ENCODE measurements around the gene ZNF385D.

ZNF385D gene

GRCh38 chr3:21750831-21751391, at the start of gene ZNF385D:
Gene ZNF385D (minus strand): TSS chr3:21751210. CDS start chr3:21750916, 294 bp downstream.
- no peak for DNase-seq
- no peaks in the 10 kb centered on the region for H4K20me1 ChIP-seq (ENCODE audit: insufficient read depth, low read length)
- no peak within 1 kb of the TSS for H3K4me3 ChIP-seq (ENCODE audit: low read depth in 1 of 2, low read length in 2 of 2)
- no peak for ATAC-seq (ENCODE audit: insufficient read depth, low read depth)
- H3K27me3 ChIP-seq (ENCODE audit: insufficient read depth, low read length, poor library complexity) = no peaks in the 10 kb centered on the region
- TF ChIP-seq EZH2 (IDR thresholded peaks at IDR 0.05; ENCODE audit: borderline replicate concordance, low read depth, low read length, severe bottlenecking) = no peak
- no peaks in the 10 kb centered on the region for H3K79me2 ChIP-seq (ENCODE audit: insufficient read depth, low read length)
- no peak within 1 kb of the TSS for H3K9ac ChIP-seq (ENCODE audit: low read depth, low read length)
- H3K9me3 ChIP-seq (ENCODE audit: insufficient read depth, low read length, severe bottlenecking) = no peaks in the 10 kb centered on the region
- H2AFZ ChIP-seq (ENCODE audit: low read depth, low read length) = no peak within 1 kb of the TSS
- H3K36me3 ChIP-seq (ENCODE audit: insufficient read depth, low read length) = no peaks in the 10 kb centered on the region
- H3K4me1 ChIP-seq (ENCODE audit: insufficient read depth, low read length) = no peaks in the 10 kb centered on the region
- no peak within 1 kb of the TSS for H3K27ac ChIP-seq (ENCODE audit: low read length)
- no peak within 1 kb of the TSS for H3K4me2 ChIP-seq (ENCODE audit: insufficient read depth, low read length)

- H3K4me1 ChIP-seq (ENCODE audit: insufficient read depth, low read length) = no peaks in the 10 kb centered on the region
- TF ChIP-seq CTCF (IDR thresholded peaks at IDR 0.05; ENCODE audit: borderline replicate concordance, extremely low read depth, low read length, poor library complexity, severe bottlenecking) (no peak), EZH2 (IDR thresholded peaks at IDR 0.05; ENCODE audit: borderline replicate concordance, low read depth, low read length, severe bottlenecking) (no peak)
- ATAC-seq (ENCODE audit: insufficient read depth, low read depth) = no peak
- H3K9me3 ChIP-seq (ENCODE audit: insufficient read depth, low read length, severe bottlenecking) = no peaks in the 10 kb centered on the region
- H3K4me3 ChIP-seq (ENCODE audit: low read depth in 1 of 2, low read length in 2 of 2) = no peak overlapping the region
- H3K27ac ChIP-seq (ENCODE audit: low read length) = no peak overlapping the region
- H2AFZ ChIP-seq (ENCODE audit: low read depth, low read length) = no peak overlapping the region
- no peak overlapping the region for H3K9ac ChIP-seq (ENCODE audit: low read depth, low read length)
- no peaks in the 10 kb centered on the region for H4K20me1 ChIP-seq (ENCODE audit: insufficient read depth, low read length)
- H3K36me3 ChIP-seq (ENCODE audit: insufficient read depth, low read length) = no peaks in the 10 kb centered on the region
- no peak overlapping the region for H3K4me2 ChIP-seq (ENCODE audit: insufficient read depth, low read length)
- H3K27me3 ChIP-seq (ENCODE audit: insufficient read depth, low read length, poor library complexity) = no peaks in the 10 kb centered on the region
- no peak for DNase-seq
- H3K79me2 ChIP-seq (ENCODE audit: insufficient read depth, low read length) = no peaks in the 10 kb centered on the region
Observed at GRCh38 chr3:21798356-21799088, 47.5 kb upstream of the ZNF385D start.

GRCh38 chr3:21795921-21796320, 44.9 kb upstream of the ZNF385D start:
- Histone ChIP-seq H3K4me2 (ENCODE audit: insufficient read depth, low read length) (no peak overlapping the region), H3K79me2 (ENCODE audit: insufficient read depth, low read length) (no peaks in the 10 kb centered on the region), H3K27me3 (ENCODE audit: insufficient read depth, low read length, poor library complexity) (no peaks in the 10 kb centered on the region), H2AFZ (ENCODE audit: low read depth, low read length) (no peak overlapping the region), H3K36me3 (ENCODE audit: insufficient read depth, low read length) (no peaks in the 10 kb centered on the region), H4K20me1 (ENCODE audit: insufficient read depth, low read length) (no peaks in the 10 kb centered on the region), H3K4me3 (ENCODE audit: low read depth in 1 of 2, low read length in 2 of 2) (no peak overlapping the region), H3K4me1 (ENCODE audit: insufficient read depth, low read length) (no peaks in the 10 kb centered on the region), H3K9me3 (ENCODE audit: insufficient read depth, low read length, severe bottlenecking) (no peaks in the 10 kb centered on the region), H3K9ac (ENCODE audit: low read depth, low read length) (no peak overlapping the region), H3K27ac (ENCODE audit: low read length) (no peak overlapping the region)
- TF ChIP-seq CTCF (IDR thresholded peaks at IDR 0.05; ENCODE audit: borderline replicate concordance, extremely low read depth, low read length, poor library complexity, severe bottlenecking) (no peak), EZH2 (IDR thresholded peaks at IDR 0.05; ENCODE audit: borderline replicate concordance, low read depth, low read length, severe bottlenecking) (no peak)
- DNase-seq (no peak), ATAC-seq (ENCODE audit: insufficient read depth, low read depth) (no peak)

GRCh38 chr3:21795152-21795837, 44.3 kb upstream of the ZNF385D start:
- H3K4me1 ChIP-seq (ENCODE audit: insufficient read depth, low read length) = no peaks in the 10 kb centered on the region
- H3K27me3 ChIP-seq (ENCODE audit: insufficient read depth, low read length, poor library complexity) = no peaks in the 10 kb centered on the region
- no peak overlapping the region for H2AFZ ChIP-seq (ENCODE audit: low read depth, low read length)
- H3K27ac ChIP-seq (ENCODE audit: low read length) = no peak overlapping the region
- DNase-seq (no peak), ATAC-seq (ENCODE audit: insufficient read depth, low read depth) (no peak)
- no peak overlapping the region for H3K9ac ChIP-seq (ENCODE audit: low read depth, low read length)
- H3K4me3 ChIP-seq (ENCODE audit: low read depth in 1 of 2, low read length in 2 of 2) = no peak overlapping the region
- no peaks in the 10 kb centered on the region for H3K79me2 ChIP-seq (ENCODE audit: insufficient read depth, low read length)
- no peaks in the 10 kb centered on the region for H4K20me1 ChIP-seq (ENCODE audit: insufficient read depth, low read length)
- TF ChIP-seq EZH2 (IDR thresholded peaks at IDR 0.05; ENCODE audit: borderline replicate concordance, low read depth, low read length, severe bottlenecking) (no peak), CTCF (IDR thresholded peaks at IDR 0.05; ENCODE audit: borderline replicate concordance, extremely low read depth, low read length, poor library complexity, severe bottlenecking) (no peak)
- no peak overlapping the region for H3K4me2 ChIP-seq (ENCODE audit: insufficient read depth, low read length)
- no peaks in the 10 kb centered on the region for H3K9me3 ChIP-seq (ENCODE audit: insufficient read depth, low read length, severe bottlenecking)
- H3K36me3 ChIP-seq (ENCODE audit: insufficient read depth, low read length) = no peaks in the 10 kb centered on the region
